Measurements from ENCODE around the gene KIF1B. TPM values are rescaled to one million over a fixed set of nuclear protein-coding genes. Genes with fewer than 3 reads are reported as not detected.

Gene KIF1B
- total RNA-seq, 1 experiment from 2014 or later, result 33.0 TPM

GRCh38 chr1:10322821-10323220, 112.5 kb downstream of the KIF1B start:
- in situ Hi-C loops (cut with HindIII; ENCODE audit: low pct_unique_long_range_greater_than_20kb, low sequenced_read_pairs), result no loop called here
- H3K9me3 ChIP-seq (ENCODE audit: control insufficient read depth, insufficient read depth, low read depth, low read length), result no peaks in the 10 kb centered on the region
- ChIA-PET POLR2A (no interaction called here), CTCF (no interaction called here)
- DNase-seq (ENCODE audit: low read depth, low spot score), result no peak
- no TSS peak for BruUV-seq (replicated peaks)
- H3K27me3 ChIP-seq (ENCODE audit: control insufficient read depth, insufficient read depth, low read length), result no peaks in the 10 kb centered on the region
- no peaks in the 10 kb centered on the region; the same call in 1 of the 2 replicates for H3K36me3 ChIP-seq (ENCODE audit: control insufficient read depth, insufficient read depth, low read length)
- H3K27ac ChIP-seq (ENCODE audit: low read length), result no peak overlapping the region
- no peak for ATAC-seq
- TF ChIP-seq POLR2AphosphoS5 (IDR thresholded peaks at IDR 0.05; ENCODE audit: low read depth, low read length) (no peak), REST (IDR thresholded peaks at IDR 0.05; ENCODE audit: insufficient read depth in 1 of 2, low read depth in 2 of 2, low read length in 1 of 2) (no peak), SIN3A (IDR thresholded peaks at IDR 0.05; ENCODE audit: borderline replicate concordance, insufficient read depth, low read depth, low read length) (no peak), CTCF (IDR thresholded peaks at IDR 0.05) (no peak), TCF7L2 (IDR thresholded peaks at IDR 0.05; ENCODE audit: low read depth, low read length) (no peak)
- intact Hi-C loops (cut with micrococcal nuclease; ENCODE audit: unreplicated experiment), result no loop called here
- no peak overlapping the region for H3K4me3 ChIP-seq (ENCODE audit: low read depth in 2 of 2, low read length in 2 of 2)
- no peaks in the 10 kb centered on the region for H3K4me1 ChIP-seq (ENCODE audit: control insufficient read depth, insufficient read depth, low read length)

GRCh38 chr1:10324627-10325026, 114.3 kb downstream of the KIF1B start:
- in situ Hi-C loops (cut with HindIII; ENCODE audit: low pct_unique_long_range_greater_than_20kb, low sequenced_read_pairs), result no loop called here
- CTCF ChIA-PET, result no interaction called here
- POLR2A ChIA-PET, result no interaction called here

More at GRCh38 chr1:10324627-10325026, 114.3 kb downstream of the KIF1B start:
- Histone ChIP-seq H3K36me3 (ENCODE audit: control insufficient read depth, insufficient read depth, low read length) (no peaks in the 10 kb centered on the region; the same call in 1 of the 2 replicates), H3K27me3 (ENCODE audit: control insufficient read depth, insufficient read depth, low read length) (no peaks in the 10 kb centered on the region), H3K9me3 (ENCODE audit: control insufficient read depth, insufficient read depth, low read depth, low read length) (no peaks in the 10 kb centered on the region), H3K27ac (ENCODE audit: low read length) (no peak overlapping the region), H3K4me3 (ENCODE audit: low read depth in 2 of 2, low read length in 2 of 2) (no peak overlapping the region), H3K4me1 (ENCODE audit: control insufficient read depth, insufficient read depth, low read length) (no peaks in the 10 kb centered on the region)
- DNase-seq (ENCODE audit: low read depth, low spot score) (no peak), ATAC-seq (no peak)
- BruUV-seq (replicated peaks), result no TSS peak
- TF ChIP-seq CTCF (IDR thresholded peaks at IDR 0.05) (no peak), REST (IDR thresholded peaks at IDR 0.05; ENCODE audit: insufficient read depth in 1 of 2, low read depth in 2 of 2, low read length in 1 of 2) (no peak)
- intact Hi-C loops (cut with micrococcal nuclease; ENCODE audit: unreplicated experiment), result no loop called here

Measured in Panc1 (cell line).